Ammon's horn (tissue), 1 donor: ENCODE measurements around the gene EPB41L4A.
"Not testable (repeated sequence)": the region's sequence is repeated elsewhere in the genome, so short reads cannot be mapped to it uniquely, and the experiment has no call there.

Experiments used
- DNase-seq: peaks from one replicate; pipeline ENCODE4 v3.0.0-alpha.2; 2016; ENCODE audit warnings: low spot score

The EPB41L4A gene

DNA sequence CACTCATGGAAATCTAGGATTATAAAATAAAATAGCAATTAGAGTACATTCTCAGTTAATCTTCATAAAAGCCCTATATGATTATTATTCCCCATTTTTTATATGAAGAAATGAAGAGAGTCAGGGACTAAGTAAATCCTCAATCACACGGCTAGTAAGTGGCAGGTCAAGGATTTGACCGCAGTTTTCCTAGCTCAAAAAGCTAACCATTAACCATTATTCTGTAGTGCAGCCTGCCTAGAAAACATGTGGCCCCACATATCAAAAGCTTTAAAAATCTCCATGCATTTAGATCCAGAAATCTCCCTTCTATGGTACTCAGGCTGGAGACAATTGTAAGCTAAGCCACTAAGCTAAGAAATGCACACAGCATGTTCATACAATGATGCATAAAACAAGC lies 21.4 kb downstream of the EPB41L4A start:
- no peak for DNase-seq

DNA sequence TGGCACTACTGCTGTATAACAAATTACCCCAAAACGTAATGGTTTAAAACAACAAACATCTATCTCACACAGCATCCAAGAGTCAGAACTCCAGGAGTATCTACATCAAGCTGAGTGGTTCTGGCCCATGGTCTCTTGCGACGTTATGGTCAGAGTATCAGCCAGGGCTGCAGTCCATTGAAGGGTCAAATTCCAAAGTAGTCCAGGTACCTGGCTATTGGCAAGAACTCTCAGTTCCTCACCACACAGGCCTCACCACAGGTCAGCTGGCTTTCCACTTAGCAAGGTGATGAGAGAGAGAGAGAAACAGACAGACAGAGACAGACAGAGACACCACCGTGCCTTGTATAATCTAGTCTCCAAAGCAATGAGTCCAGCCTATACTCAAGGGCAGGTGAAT lies 22.6 kb downstream of the EPB41L4A start:
- no peak for DNase-seq

DNA sequence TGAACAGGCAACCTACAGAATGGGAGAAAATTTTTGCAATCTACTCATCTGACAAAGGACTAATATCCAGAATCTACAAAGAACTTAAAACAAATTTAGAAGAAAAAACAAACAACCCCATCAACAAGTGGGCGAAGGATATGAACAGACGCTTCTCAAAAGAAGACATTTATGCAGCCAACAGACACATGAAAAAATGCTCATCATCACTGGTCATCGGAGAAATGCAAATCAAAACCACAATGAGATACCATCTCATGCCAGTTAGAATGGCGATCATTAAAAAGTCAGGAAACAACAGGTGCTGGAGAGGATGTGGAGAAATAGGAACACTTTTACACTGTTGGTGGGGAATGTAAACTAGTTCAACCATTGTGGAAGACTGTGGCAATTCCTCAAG lies 23.8 kb downstream of the EPB41L4A start:
- not testable (repeated sequence) for DNase-seq

DNA sequence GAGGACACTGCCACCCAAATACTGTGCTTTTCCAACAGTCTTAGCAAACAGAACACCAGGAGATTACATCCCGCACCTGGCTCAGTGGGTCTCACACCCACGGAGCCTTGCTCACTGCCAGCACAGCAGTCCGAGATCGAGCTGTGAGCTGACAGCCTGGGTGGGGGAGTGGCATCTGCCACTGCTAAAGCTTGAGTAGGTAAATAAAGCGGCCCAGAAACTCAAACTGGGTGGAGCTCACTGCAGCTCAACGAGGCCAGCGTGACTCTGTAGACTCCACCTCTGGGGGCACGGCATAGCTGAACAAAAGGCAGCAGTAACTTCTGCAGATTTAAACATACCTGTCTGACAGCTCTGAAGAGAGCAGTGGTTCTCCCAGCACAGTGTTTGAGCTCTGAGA lies 28.8 kb downstream of the EPB41L4A start:
- no peak for DNase-seq

DNA sequence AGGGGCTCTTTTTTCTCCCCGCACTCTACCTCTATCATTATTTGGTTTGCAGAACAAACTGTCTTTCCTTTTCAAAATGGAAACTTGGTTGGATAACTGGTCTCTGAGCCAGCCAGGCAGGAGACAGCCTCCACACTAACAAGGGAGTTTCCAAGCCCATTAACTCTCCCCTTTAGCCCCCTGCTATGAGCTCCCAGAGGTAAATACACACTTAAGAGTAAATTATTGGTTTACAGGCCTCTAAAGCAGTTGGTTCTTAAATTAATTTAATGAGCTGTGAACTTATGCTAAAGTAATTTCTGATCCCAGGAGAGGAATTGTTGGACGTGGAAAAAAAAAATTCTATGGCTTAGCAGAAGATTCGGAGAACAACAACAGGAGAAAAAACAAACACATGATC lies 30.3 kb downstream of the EPB41L4A start:
- no peak for DNase-seq

DNA sequence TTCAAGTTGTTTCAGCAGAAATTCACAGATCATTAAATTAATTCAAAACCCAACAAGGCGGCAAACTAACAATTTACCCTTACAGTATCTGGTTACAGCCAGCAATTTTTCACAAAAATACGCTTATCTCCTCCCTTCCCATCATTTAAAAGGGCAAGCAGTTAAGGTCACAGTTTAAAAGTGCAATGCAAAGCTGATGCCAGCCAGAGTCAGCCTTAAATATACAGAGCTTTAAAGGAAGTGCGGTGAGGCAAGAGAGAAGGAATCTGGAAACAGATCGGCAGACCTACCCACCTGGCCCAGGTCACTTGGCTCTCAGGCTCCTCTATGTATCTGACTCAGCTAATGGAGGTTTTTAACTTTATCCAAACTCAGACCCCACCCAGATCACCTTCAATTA lies 31.0 kb downstream of the EPB41L4A start:
- no peak for DNase-seq

DNA sequence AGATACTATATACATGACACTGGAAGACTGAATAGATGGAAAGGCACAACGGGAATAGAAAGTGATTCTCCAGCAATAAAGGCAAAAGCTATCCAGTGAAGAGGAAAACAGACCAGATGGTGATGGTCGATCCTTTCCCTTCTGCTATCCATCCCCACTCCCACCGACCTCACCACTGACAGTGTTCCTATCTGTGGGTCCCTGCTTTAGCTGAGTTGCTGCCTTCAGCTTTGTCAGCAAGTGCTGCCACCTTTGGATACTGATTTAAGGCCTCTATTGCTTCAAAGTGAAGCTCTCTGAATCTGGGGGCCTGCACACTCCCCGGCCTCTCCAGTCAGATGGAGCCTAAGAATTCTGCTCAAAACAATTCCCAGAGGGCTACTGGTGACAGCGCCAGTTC lies 32.3 kb downstream of the EPB41L4A start:
- peak; percentile 17 for DNase-seq

DNA sequence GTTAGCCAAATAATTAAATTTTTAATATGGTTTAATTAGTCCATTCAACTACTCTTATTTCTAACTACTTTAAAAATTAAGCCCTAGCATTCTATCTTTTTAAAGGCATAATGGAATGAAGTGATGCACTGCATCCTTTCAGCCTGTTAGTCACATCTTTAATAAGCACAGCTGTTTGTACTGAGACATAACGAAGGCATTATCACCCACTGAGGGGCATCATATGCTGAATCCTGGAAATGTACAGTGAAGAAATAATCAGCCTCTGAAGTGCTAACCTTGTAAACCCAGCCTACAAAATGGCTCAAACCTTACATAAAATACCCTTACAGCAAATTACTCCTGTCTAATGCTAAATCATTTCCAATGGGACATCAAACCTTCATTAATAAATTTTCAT lies 33.1 kb downstream of the EPB41L4A start:
- no peak for DNase-seq

DNA sequence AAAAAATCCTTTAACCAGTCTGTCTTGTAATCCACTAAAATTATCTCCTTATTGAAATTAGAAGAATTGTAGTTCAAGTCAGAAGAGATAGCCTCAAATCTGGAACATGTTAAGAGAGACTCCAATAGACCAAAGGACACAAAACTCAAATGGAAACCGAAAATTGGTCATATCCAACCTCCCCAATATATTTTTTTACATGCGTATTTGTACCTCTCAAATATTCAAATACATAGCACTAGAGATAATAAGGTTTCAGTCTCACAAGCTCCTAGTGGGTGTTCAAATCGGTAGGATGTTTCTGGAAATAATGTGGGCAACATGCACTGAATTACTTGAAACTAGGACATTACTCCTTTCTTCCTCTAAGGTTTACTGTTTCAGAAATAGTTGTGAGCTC lies 33.5 kb downstream of the EPB41L4A start:
- no peak for DNase-seq

DNA sequence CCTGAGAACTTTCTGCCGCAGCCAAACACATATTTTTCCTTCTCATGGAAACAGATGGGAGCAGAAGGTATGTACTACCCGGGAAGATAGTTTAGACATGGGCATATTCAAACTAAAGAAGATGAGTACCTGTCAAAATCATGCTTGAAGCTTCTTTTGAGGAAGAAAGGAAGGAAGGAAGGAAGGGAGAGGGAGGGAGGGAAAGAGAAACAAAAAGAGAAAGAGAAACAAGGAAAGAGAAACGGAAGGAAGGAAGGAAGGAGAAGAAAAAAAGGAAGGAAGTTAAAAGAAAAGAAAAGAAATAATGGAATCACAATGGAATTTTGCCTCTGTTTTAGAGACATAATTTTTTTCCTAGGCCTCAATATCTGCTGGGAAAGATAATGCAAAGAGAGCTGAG lies 34.6 kb downstream of the EPB41L4A start:
- no peak for DNase-seq

DNA sequence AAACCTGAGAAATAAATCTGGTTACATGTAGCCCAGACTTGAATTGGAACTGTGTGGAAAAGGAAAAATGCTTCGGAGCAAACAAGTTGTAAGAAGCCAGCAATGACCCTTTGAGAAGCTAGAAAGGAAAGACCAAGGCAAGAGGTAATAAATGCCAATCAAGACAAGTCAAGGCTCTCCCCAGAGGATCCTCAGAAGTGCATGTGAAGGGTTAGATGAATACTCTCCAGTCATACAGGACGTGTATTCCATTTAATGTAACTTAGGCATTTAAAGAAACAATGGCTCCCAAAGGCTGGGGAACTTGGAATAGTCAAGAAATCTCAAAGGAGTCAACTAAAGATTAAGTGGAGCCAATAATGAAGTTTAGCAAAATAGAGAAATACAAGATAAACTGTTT lies 36.2 kb downstream of the EPB41L4A start:
- DNase-seq: no peak

DNA sequence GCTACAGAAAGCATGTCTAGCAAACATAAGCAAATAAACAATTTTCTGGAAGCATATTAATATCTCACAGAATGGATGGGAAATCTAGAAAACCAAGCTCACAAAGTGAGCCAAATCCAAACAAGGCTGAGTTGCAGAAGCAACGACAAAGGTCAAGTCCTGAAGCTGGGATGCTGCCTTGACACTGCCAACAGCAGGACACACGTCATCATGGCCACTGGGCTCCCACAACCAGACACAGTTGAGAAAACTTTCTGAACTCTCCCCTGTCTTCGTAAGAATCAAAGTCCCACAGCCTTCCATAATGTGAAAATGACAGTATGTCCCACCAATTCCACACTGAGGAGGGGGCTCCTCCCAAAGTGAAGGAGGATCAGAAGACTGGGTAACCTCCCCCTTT lies 37.6 kb downstream of the EPB41L4A start:
- DNase-seq: no peak

DNA sequence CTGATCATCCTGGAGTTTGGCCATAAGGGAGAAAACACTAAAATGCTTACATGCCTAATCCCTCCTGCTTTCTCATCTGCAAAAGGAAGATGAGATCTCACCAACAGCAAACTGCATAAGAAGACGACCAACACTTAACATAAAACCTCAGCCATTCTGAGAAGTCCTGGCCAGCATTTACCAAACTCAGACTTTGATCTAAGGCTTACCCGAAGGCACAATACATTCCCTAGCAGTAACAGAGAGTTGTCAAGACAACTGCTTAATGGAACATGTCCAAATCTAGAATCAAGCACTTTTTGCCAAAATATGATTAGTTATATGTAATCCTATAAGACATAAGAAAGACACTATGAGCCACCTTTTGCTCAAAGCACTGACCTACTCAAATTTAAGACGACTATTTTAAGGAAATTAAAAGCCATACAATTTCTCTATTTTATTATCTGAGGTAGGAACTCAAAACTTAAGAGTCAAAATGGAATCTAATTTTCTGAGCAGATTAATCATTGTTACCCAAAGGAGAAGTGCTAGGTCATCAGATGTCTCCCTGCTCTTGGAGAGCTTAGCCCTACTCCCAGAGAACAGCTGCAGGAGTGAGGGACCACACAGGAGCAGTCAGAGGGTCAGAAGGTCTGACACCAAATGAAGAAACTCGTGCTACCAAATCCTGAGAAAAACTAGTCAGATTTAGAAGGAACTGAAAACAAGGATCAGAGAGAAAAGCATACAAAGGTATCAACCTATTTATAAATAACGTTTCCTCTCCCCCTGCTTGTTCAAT lies 39.3 kb downstream of the EPB41L4A start:
- no peak for DNase-seq

DNA sequence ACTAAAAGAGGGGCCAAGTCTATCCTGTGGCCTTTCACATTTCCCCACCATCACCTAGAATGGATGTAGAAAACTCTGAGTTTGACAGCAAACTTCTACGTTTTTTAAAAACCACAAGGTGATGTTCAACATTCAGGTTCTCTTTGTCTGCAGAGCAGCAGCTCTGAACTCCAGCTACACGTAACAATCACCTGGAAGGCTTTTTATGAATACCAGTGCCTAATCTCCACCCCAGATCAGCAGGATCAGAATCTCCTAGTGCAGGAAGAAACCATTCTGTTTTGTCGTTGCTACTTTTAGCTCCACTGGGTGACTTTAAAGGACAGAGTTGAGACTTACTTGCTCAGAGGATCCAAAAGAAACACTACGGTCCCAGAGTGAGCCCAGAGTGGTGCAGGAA lies 44.3 kb downstream of the EPB41L4A start:
- no peak for DNase-seq

DNA sequence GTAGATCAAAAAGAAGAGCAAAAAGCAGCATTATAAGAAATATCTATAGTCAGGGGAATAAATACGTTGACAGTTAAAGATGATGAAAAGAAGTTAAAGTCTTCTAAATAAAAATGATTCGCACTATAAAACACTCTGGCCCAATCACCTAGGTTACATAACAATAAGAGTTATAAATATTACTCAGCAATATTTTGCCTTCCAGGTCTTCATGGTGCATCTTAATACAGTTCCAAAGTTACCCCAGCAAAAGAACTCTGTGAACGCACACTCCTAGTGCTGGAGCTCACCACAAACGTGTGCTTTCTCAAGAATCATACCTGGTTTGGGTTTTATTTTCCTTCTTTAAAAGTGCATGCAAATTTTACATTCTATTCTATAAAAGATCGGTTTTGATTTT lies 44.7 kb downstream of the EPB41L4A start:
- DNase-seq: no peak

DNA sequence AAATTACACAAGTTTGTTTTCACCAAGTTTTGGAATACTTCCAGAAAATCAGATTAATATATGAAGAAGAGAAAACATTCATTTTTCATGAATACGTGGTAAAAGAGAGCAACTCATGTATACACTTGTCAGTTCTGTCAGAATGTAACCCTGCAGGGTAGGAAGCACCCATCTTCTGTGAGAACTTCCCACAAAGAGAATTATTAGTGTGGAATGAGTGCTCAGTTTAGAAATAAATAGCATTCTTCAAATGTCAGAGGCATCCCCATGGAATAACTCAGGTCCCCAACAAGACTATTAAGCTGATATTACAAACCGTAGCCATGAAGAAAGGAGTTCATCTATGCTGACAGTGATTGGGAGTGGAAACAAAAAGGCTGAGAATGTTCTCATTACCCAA lies 45.2 kb downstream of the EPB41L4A start:
- no peak for DNase-seq

DNA sequence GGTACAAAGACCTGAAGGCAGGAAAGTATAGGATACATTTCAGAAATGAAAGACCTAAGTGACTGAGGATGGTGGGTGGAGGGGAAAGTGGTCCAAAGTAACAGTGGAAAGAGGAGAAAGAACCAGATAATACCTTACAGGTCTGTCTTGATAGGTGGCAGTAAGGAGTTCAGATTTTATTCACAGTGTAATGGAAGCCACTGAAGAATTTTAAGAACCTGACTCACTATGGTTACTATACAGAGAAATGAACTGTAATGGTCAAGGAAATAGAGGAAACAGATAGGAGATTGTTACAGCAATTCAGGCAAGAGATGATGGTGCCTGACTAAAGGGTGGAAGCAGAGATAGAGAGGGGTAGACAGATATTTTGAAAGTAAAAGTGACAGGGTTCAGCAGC lies 46.5 kb downstream of the EPB41L4A start:
- no peak for DNase-seq

DNA sequence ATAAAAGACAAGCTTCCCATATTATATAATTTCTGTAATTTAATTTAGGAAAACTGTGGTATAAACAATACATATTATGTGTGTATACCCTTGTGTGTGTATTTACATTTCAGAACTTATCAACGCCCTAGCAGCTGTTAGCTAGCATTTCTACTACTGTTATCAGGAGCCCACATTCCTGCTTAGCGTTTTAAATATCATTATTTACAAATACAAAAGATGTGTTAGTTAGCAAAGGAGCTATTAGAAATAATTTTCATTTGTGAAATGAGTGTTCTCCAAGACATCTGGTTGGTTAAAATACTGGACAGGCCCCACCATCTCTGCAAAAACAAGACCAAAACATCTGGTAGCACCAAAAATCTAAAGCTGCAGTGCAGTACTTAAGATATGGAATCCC lies 48.0 kb downstream of the EPB41L4A start:
- DNase-seq: no peak

DNA sequence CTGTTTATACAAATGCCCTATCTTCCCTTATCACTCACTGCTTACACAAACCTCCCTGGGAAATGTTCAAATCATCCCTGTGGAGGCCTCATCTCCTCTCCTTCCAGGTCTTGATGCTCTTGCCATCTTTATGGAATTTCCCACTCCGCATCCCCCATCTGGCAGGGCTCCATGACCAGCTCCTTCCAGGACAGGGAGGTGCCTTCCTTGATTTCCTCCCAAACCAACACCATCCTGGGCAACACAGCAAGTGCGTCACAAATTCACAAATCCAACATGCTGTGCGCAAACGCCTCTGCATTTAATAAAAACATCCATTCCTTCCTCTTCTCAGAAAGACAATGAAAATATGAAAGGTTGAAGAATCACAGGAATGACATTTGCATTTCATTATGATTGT lies 51.7 kb downstream of the EPB41L4A start:
- no peak for DNase-seq

DNA sequence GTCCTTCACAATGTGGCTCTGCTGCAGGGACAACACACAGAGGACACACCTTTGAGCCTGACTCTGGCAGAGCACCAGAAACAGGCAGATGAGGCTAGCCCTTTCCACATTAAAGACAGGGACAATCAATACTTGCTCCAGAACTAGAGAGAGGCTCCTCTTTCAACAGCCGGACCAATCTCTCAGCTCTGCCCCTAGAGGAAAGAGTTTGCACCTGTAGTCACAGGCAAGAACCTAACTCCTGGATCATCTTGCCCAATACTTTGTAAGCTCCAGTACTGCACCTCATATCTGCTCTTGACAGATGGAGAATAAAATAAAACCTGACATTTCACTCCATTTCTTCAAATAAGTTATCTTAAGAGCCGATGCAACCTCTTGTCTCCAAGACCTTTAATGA lies 52.1 kb downstream of the EPB41L4A start:
- no peak for DNase-seq

DNA sequence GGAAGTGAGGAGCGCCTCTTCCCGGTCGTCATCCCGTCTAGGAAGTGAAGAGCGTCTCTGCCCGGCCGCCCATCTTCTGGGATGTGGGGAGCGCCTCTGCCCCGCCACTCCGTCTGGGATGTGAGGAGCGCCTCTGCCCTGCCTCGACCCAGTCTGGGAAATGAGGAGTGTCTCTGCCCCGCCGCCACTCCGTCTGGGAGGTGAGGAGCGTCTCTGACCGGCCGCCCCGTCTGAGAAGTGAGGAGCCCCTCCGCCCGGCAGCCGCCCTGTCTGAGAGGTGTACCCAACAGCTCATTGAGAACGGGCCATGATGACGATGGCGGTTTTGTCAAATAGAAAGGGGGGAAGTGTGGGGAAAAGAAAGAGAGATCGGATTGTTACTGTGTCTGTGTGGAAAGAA lies 58.3 kb downstream of the EPB41L4A start:
- DNase-seq: not testable (repeated sequence)

DNA sequence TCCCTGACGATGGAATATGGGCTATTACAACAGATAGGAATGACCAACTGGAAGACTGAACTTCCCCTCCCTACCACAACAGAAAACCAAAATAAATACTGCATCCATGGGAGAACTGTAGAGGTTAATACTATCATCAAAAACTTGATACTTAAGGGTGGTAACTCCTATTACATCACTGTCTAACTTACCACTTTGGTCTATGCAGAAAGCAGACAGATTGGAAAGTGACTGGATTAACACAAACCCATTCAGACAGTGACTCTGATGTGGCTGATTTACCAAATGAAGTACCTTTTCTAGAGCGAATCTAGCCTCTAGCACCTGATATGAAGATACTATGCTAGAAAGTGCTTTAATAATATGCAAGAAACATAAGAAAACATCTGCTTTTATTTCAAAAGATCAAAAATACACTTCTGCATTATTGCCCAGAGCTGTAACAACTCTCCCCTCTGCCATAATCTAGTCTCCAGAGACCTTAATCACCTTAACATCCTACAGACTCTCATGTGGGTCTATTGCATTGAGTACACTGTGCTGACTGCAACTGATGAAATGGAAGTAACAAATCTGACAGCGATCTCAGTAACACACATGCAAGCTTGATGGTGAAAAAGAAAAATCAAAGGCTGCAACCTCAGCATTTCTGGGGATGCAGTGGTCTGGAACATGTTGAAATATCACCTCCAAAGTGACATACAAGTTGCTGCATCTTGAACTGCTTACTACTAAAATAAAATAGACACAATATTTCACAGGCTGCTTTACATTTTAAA lies 62.7 kb downstream of the EPB41L4A start:
- DNase-seq: no peak

DNA sequence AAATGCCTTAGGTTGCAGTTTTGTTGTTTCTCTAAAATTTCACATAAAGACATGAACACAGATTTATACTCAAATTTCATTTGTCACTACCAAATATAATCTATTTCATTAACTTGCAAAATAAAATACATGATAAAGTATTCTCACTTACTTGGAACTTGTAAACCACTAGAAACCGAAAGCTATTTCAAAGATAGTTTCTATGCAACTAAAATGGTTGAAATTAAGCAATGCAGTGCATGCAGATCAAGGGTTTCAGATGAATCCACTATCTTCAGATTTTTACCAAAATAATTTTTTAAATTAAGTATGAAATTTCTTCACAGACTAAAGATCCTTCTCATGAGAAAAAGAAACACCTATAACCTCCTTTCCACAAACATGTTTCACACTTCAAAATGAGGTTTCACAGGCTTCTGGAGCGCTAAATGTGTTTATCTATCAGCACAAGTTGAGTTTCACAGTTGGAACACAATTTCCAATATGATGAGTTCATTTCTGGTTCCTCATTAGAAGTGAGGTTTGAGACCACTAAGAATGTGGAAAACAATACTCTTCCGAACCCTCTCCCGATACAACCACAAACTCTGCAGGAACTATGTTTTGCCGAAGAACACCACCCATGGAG lies 63.9 kb downstream of the EPB41L4A start:
- no peak for DNase-seq
